Right lung (tissue), 10 donors: ENCODE results near the gene ZNG1E. TPM values are rescaled to one million over a fixed set of nuclear protein-coding genes. Genes with fewer than 3 reads are reported as not detected.
A peak's percentile ranks its signal among the peaks of the same experiment; 100 is the strongest.
"Not testable (repeated sequence)": the region's sequence is repeated elsewhere in the genome, so short reads cannot be mapped to it uniquely, and the experiment has no call there.

Experiments
- DNase-seq, 2 donors: peaks; one replicate each; pipeline ENCODE4 v3.0.0-alpha.2; 2013
- long read RNA-seq, 8 donors: transcript quantifications; one replicate each; lab custom pipeline, GENCODE V29; 2026
- polyA plus RNA-seq, 5 donors: library from polyadenylated mRNA; unstranded; fragments of 120-200 nt; gene quantifications; one replicate each; pipeline versions ENCODE4 v1.2.1 to v1.2.3, GENCODE V29; 2013; ENCODE audit warnings: inconsistent platforms in 1 of 5, low replicate concordance in 1 of 5; ENCODE audit not compliant: insufficient read length in 5 of 5, insufficient read depth in 1 of 5

The ZNG1E gene
- polyA plus RNA-seq = 10 to 100 TPM; 48.4 to 81.2 (median 74.9) TPM
- long read RNA-seq, donor 1, transcript CBWD5-202 (3 exons, 1,347 nt) = major isoform, 14 of 28 reads
- long read RNA-seq, donor 1, partial matches to known transcripts = 5 of 28 reads
- long read RNA-seq, donor 1, other reads (novel, unspliced or antisense) = 0 of 28 reads
- long read RNA-seq, donor 2, partial matches to known transcripts = 0 of 8 reads
- long read RNA-seq, donor 2, other reads (novel, unspliced or antisense) = 0 of 8 reads
- long read RNA-seq, donor 3, transcript CBWD5-225 (6 exons, 3,326 nt) = minor isoform, 7 of 22 reads
- long read RNA-seq, donor 3, transcript CBWD5-202 (3 exons, 1,347 nt) = major isoform, 8 of 22 reads
- long read RNA-seq, donor 3, partial matches to known transcripts = 0 of 22 reads
- long read RNA-seq, donor 3, other reads (novel, unspliced or antisense) = 0 of 22 reads
- long read RNA-seq, donor 4, transcript CBWD5-202 (3 exons, 1,347 nt) = major isoform, 13 of 24 reads
- long read RNA-seq, donor 4, partial matches to known transcripts = 8 of 24 reads
- long read RNA-seq, donor 4, other reads (novel, unspliced or antisense) = 0 of 24 reads
- long read RNA-seq, donor 5, transcript CBWD5-202 (3 exons, 1,347 nt) = major isoform, 12 of 39 reads
- long read RNA-seq, donor 5, partial matches to known transcripts = 17 of 39 reads
- long read RNA-seq, donor 5, other reads (novel, unspliced or antisense) = 0 of 39 reads
- long read RNA-seq, donor 6, transcript CBWD5-202 (3 exons, 1,347 nt) = minor isoform, 6 of 17 reads
- long read RNA-seq, donor 6, transcript CBWD5-225 (6 exons, 3,326 nt) = major isoform, 9 of 17 reads
- long read RNA-seq, donor 6, partial matches to known transcripts = 0 of 17 reads
- long read RNA-seq, donor 6, other reads (novel, unspliced or antisense) = 0 of 17 reads
- long read RNA-seq, donor 7, transcript CBWD5-202 (3 exons, 1,347 nt) = major isoform, 6 of 12 reads
- long read RNA-seq, donor 7, partial matches to known transcripts = 0 of 12 reads
- long read RNA-seq, donor 7, other reads (novel, unspliced or antisense) = 0 of 12 reads
- long read RNA-seq, donor 8, partial matches to known transcripts = 0 of 4 reads
- long read RNA-seq, donor 8, other reads (novel, unspliced or antisense) = 0 of 4 reads

- DNase-seq = peak; percentile 60 to 66
Measured at GRCh38 chr9:65675589-65676021, at the start of gene ZNG1E. TSS of gene ZNG1E (plus strand) at chr9:65675928. CDS start at chr9:65675977, 49 bp downstream.

DNA sequence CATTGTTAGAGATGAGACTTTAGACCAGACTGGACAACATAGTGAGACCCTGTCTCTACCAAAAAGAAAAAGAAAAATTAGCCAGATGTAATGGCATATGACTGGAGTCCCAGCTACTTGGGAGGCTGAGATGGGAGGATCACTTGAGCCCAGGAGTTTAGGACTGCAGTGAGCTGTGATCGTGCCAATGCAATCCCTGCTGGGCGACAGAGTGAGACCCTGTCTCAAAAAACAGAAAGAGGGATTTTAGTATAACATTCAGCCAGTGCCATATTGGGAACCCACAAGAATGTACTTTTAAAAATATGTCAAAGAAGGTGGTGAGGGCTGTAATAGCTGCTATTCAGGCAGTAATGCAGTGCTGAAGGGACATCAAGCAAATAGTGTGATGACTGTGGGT, 2.1 kb upstream of the ZNG1E start:
- DNase-seq = not testable (repeated sequence)

DNA sequence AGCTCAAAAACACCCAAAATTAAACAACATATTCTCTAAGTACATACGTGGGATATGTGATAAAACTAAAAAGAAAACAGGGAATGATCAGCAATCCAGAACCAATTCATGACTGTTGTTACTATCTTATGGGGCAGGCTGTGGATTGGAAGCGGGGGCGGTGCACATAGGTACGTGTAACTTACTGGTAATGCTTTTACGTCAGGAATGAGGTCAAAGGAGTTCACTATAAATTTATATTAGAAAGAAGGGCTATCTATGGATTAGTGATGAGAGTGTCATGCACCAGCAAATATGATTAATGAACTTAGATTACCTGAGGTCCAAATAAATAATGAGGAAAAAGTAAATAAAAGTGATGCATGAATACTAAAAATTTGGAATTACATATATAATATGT, 710 bp upstream of the ZNG1E start:
- not testable (repeated sequence) for DNase-seq

GRCh38 chr9:65676389-65676788, 661 bp downstream of the ZNG1E start:
- DNase-seq = not testable (repeated sequence)

GRCh38 chr9:65678533-65678932, 2.8 kb downstream of the ZNG1E start:
- not testable (repeated sequence) for DNase-seq

- not testable (repeated sequence) for DNase-seq
Measured at GRCh38 chr9:65703550-65703949, 27.8 kb downstream of the ZNG1E start.

GRCh38 chr9:65714445-65714844, 38.7 kb downstream of the ZNG1E start:
- DNase-seq = not testable (repeated sequence)

DNA sequence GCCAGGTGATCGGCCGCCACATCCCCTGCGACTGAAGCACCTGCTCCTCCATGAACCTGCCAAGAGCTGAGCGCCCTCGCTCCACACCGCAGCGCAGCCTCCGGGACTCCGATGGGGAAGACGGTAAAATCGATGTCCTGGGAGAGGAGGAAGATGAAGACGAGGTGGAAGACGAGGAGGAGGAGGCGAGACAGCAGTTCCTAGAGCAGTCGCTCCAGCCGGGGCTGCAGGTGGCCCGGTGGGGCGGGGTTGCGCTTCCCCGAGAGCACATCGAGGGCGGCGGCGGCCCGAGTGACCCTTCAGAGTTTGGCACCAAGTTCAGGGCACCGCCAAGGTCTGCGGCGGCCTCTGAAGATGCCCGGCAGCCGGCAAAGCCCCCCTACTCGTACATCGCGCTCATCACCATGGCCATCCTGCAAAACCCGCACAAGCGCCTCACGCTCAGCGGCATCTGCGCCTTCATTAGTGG, 61.4 kb downstream of the ZNG1E start, which contains the start of gene FOXD4L4:
TSS of gene FOXD4L4 (plus strand) at position 51 of the 469 bp plus-strand sequence. CDS start at position 51, 0 bp downstream.
- not testable (repeated sequence) for DNase-seq

- DNase-seq = not testable (repeated sequence)
Measured at GRCh38 chr9:65738133-65738532, 62.4 kb downstream of the ZNG1E start.

Other genes starting within 250 kb of the ZNG1E start
- under 1 TPM in 1 of 5 donors, not detected in 4; 0.06 TPM for gene FOXD4L4, start 61.2 kb downstream of the ZNG1E start, polyA plus RNA-seq